Dermis blood vessel endothelial cell (primary cell): ENCODE measurements around the gene DOK3. TPM values are rescaled to one million over a fixed set of nuclear protein-coding genes. Genes with fewer than 3 reads are reported as not detected.

Experiments
- DNase-seq: peaks from one replicate; pipeline ENCODE4 v3.0.0; 2010
- total RNA-seq: library from RNA; depleted of rRNA; stranded (reverse); fragments of >200 nt; gene quantifications from 2 replicates; pipeline ENCODE4 v1.2.3, GENCODE V29; 2014

The DOK3 gene
- total RNA-seq, 1 donor from 2014 or later: 4.6 TPM

DNA sequence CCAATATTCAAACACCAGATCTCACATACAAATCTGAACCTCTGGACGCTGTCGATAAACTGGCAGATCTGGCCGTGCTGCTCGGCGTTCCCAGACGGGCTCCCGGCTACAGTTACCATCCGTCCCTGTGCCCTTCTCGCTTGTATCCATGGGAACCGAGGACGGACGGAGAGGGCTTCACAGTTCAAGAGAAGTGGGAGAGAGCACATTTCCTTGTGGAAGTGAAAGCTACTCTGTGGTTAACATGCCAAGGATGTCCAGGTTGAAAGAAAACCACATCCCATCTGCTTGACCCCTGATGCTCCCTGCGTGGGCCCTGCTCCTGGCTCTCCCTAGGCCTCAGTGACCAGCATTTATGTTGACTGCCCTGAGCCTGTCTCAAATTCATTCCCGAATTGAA lies 29.9 kb downstream of the DOK3 start:
- DNase-seq: no peak

DNA sequence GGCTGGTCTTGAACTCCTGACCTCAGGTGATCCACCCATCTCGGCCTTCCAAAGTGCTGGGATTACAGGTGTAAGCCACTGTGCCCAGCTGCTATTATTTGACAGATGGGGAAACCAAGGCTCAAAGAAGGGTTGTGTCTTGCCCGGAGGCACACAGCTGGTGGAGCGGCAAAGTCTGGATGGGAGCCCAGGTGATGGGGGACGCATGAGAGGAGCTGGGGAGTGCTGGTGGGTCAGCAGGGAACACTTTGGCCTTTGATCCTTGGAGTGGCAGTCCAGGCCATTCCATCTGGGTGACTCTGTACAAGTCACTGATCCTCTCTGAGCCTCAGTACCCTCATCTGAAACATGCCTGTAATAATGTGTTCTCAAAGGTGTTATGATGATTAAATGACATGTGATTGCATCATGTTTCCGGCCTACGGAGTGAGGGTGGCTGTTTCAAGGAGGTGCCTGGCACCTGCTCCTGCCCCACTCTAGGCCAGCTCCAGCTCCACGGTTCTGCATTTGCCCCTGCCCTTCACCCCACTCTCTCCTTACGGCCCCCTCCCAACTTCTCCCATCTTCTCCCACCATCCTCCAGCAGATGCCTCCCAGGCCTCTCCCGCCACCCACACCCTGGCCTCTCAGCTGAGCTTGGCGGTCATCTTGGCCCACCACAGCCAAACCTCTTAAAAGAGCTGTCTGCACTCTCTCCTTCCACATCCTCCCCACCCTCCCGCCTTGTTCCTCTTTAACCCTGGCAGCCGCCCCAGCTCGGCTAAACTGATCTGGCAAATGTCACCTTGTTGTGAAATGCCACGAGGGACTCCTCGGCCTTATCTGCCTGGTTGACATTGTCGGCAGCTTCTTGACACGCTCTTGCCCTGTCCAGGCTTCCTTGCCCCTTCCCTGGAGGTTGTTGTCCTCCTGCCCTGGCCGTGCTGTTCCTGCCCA lies 30.6 kb downstream of the DOK3 start:
- no peak for DNase-seq

DNA sequence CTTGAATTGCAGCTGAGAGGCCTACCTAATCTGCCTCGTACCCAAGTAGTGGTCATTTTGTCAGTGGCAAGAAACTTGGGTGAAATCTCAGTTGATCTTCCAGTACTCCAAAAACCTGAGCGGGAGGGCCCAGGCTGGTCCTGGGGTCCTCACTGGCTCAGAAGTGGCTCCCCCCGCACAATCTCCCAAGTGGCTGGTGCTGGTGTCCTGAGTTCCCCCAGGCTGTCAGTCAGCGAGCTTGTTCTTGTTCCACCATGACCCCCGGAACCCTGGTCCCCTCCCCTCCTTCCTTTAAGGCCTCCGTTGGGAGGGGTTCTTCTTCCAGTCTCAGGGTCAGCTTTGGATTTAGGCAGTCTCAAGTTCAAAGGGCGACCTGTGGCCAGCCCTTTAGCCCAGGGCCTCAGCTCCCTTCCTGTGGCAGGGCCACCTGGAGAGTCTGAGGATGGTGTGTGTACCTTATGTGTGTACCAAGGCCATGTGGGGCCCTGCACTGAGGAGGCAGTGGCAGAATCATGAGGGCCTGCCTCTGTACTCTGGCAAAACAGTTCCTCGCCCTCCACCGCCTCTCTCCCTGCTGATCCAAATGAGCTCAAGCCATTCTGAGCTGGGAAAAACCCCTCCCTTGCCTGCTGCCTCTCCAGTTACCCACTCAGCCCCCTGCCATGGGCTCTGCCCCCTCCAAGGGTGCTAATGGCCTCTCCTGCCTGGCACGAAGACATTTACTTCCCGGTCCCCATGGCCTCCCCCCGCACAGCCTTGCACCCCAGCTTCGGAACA lies 31.7 kb downstream of the DOK3 start:
- no peak for DNase-seq

DNA sequence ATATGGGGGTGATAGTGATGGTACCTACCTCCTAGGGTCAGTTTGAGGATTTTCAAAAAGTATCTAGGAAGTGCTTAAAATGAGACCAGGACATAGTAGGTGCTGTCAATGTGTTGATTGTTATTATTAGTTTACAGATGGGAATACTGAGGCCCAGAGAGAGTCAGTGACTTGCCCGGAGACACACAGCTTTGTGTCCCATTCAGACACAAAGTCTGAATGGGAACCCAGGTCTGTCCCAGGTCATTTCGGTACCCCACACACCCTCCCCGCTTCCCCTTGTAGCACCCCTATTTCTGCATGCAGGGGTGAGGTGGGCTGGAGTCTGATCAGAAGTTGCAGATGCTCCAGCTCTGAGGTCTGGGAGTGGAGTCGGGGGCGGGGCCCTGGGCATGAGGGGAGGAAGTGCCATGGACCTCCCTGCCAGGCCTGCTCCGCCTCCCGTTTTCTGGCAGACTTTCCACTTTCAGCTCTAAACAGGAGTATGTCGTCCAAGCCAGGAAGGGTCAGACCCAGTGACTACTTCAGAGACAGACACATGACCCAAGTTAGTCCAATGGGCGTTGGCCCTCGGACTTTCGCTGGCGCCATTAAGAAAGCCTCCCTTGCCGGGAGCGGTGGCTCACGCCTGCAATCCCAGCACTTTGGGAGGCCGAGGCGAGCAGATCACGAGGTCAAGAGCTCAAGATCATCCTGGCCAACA lies 32.9 kb downstream of the DOK3 start:
- peak; percentile 93 for DNase-seq

DNA sequence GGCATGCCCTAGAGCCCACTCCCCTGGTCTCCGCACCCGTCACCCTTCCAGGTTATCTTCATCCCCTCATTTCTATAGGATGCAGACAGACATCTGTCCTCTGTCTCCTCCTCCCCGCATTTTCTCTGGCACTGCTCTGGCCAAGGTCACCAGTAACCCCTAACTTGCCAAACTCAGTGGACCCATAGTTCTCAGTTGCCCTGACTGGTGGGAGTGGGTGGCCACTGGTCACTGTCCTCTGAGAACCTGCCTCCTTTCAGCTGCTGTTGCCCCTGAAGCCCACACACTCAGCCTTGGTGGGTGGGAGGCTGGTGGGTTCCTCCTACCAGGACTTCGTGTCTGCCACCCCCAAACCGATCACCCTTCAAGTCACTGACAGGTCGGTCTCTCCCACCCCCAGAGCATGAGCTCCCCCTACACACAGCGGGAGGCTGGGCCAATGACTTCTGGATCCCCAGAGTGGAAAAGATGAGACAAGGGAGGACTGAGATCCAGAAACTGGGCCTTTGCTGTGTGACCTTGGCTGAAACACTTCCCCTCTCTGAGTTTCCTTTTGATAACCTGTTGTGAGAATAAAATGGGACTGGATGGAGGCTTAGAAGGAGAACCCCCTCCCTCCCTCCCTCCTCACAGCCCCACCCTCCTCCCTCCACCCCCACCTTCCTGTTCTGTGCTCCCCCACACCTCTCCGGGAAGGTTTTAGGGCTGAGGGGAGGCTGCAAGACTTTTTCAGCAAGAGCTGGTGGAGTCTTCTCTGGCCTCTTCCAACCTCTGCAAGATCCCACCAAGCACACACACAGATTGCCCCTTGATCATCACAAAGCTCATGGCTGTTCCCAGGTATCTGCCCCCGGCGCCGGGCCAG lies 33.8 kb downstream of the DOK3 start:
- DNase-seq: no peak

DNA sequence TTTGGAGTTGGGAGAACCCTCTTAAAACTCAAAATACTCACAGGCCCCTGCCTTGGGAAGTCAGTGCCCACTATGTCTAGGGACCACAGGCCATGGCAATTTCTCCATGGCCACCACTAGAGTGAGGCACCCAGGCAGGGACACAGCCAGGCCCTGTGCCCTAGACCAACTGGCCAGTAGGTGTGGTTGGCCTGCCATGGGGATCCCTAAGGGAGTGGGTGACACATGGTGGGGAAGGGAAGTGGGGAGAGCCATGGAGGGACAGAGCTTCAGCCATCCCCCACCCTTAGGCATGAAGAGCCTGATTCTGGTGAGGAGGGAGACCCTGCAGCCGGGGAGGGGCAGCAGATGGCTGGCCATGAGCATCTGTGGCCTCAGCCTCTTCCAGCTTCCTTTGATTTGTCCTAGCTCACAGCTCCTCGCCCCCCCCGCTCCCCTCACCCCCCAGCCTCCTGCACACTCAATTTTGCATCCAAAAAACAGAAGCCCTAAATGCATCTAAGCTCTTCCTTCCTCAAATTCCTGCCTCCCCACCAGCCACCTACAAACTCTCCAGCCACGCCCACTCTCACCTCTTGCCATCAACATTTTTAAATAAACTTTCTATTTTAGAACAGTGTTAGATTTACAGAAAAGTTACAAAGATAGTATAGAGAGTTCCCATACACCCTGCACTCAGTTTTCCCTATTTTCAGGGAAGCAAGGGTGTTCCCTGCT lies 34.6 kb downstream of the DOK3 start:
- no peak for DNase-seq

DNA sequence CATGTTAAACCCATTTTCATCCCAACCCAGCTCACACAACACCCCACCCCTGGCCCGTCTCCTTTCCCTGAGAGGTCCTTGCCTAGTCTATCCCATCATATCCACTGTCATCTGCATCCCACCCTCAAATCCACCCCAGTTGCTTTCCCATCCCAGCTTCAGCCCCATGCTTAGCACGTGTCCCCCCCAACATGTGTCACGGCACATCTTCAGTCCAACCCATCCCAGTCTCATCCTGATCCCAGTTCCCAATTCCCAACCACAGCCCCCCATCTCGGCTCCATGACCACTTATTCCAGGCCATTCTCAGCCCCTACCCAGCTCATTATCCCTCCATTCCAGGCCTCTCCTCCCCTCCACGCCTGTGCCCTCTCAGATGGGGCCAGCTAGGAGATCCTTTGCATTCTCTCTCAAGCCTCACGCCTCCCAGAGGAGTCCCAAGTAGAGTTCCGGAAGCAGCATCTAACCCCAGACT lies 35.6 kb downstream of the DOK3 start:
- DNase-seq: no peak

DNA sequence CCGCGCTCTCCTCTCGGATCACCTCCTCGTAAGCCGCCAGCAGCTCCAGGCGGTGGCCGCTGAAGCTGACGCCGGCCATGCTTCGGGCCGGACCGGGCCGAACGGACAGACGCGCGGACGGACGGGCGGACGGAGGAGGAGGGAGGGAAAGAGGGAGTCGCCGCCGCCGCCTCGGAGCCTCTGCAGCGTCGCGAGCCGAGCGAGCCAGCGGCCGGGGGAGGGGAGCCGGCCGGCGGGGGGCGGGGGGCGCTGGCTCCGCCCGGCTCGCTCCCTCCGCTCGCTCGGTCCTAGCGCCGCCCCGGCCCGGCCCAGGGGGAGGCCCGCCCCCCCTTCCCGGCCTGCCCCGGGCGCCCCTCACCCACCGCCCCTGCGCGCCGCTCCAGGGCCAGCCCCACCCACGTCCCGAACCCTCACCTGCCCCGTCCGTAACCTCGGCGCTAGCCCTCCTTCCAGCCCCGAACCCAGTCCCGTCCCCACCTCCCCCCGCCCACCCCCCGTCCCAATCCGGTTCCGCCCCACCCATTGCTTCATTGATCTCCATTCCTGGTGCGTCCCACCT lies 36.1 kb downstream of the DOK3 start, which contains the start of gene DBN1:
Gene DBN1, minus strand, starts transcription at position 192 of the 559 bp plus-strand sequence. Its CDS starts 113 bp downstream, at position 79.
- DNase-seq: peak; percentile 67

DNA sequence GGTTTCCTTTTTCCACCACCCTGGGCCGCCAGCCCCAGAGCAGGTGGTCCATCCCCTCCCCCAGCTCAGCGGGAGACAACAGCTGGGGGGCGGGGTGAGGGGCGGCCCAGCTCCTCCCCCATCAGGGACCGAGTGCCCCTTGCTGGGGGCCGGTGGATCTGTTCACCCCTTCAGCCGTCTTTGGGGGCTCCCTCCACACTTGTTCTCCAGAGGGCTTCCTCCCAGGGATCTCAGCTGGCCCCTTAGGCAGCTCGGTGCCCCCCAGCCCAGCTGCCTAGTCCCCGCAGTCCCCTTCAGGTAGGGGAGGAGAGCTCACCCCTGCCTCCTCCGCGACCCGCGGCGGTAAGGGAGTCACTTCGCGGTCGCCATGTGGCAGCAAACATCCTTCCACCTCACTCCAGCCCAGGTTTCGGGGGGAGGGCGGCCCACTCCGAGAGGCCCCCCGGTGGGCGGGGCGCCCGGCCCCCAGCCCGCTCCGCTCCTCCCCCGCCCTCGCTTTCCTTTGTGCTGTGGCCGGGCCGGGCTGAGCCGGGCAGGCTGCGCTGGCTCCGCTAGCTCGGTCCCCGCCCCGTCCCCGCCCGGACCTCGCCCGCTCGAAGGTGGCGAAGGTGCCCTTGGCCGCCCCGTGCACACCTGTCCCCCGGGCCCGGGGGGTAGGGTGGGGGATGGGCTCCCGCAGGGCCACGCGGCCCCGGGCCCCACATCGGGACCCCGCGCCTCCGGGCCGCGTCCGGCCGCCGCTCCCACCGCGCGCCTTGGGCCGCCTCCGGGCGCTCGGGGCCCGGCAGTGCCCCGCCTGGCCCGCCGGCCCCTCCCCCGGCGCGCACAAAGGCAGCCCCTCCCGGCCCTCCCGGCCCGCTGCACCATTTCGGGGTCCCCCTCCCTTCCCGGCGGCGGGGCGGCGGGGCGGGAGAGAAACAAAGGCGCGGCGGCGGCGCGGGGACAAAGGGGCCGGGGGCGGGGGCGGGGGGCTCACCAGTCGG lies 36.9 kb downstream of the DOK3 start:
- peak; percentile 55 for DNase-seq

DNA sequence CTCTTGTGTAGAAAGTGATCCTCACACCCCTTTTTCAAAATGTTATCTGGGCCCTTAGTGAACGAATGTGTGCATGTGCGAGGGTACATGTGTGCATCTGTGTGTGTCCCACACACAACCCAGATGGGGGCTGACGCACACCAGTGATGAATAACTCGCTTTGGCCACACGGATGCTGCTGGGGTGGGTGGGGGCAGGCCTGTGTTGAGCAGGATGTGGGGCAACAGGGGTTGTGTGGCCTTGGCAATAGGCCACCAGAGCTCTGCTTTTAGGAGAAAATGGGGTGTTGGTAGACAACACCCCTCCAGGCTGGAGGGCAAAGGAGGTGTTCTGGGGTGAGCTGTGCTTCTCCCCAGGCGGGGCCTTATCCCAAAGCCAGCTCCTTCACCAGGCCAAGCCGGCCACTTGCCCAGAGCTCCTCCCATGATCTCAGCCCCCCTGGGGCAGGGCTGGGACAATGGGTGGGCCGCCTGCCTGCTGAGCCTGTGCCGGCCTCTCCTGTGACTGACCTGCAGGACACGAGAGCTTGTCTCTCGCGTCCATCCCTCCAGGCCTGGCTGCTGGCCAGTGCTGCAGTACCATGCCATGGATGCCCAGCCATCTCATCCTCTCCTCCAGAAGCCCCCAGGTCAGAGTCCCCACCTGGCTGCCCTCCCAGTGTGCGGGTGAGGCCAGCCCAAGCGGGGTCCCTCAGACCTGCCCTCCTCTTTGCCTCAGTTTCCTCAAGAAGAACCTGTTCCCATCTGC lies 37.8 kb downstream of the DOK3 start:
- DNase-seq: peak; percentile 35

DNA sequence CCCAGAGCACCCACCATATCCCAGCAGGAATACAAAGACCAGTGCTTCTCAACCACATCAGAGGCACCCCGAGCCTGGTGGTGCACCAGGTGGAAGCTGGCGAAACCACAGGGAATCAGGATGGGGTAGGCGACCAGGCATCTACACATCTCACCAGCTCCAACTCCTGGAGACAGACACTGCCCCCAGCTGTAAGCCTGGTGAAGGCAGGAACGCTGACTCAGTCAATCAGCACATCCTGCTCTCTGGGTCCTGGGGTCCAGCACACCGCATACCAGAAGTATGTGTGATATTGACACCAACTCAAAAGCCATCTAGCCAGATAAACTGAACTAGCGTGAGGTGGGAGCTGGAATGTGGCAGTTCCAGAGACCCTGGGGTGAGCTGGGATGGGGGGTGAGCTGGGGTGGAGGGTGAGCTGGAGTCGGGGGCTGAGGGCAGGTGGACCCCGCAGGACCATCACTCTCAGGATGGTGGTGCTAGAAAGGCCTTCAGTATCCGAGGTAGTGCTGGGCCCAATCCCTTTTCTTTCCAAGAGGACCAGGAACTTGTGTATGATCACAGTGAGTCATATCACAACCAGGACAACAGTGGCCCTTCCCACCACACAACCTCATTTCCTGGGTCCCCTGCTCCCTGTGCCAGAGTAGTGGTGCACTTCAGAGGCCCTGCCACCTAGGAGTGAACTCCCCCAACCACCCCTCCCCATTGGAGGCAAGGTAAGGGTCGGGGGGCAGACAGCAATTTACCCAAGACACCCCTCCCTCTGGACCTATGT lies 38.7 kb downstream of the DOK3 start:
- DNase-seq: no peak

DNA sequence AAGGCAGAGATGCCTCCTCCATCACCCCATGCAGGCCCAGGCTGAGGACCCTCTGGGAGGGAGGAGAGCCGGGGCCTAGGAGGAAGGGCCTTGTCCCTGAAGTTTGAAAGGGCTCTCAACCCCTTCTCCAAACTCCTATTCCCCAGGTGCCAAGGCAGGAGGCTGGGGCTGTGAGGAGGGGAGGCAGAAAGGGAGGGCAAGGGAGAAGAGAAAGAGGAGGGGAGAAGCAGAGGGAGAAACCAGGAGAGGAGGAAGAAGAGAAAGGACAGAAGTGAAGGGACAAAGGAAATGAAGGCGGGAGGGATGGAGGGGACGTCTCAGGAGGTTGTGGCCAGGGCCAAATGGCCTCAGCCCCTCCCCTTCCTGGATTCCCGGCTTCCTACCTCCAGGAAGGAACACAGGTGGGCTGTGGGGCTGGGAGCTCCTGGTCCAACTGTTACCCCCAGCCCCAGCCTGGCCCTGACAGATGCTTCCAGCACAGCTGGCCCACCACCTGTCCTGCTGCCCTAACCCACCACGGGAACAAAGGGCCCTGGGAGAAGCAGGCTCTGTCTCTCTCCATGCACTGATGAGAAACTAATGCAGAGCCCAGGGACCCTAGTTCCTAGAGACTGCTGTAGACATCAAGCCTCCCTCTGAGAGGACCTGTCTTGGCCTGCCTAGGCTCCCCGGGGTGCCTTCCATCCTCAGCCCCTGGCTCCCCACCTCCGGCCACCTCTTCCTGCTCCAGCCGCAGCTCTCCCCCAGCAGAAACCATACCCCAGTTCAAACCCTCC lies 39.7 kb downstream of the DOK3 start:
- no peak for DNase-seq

DNA sequence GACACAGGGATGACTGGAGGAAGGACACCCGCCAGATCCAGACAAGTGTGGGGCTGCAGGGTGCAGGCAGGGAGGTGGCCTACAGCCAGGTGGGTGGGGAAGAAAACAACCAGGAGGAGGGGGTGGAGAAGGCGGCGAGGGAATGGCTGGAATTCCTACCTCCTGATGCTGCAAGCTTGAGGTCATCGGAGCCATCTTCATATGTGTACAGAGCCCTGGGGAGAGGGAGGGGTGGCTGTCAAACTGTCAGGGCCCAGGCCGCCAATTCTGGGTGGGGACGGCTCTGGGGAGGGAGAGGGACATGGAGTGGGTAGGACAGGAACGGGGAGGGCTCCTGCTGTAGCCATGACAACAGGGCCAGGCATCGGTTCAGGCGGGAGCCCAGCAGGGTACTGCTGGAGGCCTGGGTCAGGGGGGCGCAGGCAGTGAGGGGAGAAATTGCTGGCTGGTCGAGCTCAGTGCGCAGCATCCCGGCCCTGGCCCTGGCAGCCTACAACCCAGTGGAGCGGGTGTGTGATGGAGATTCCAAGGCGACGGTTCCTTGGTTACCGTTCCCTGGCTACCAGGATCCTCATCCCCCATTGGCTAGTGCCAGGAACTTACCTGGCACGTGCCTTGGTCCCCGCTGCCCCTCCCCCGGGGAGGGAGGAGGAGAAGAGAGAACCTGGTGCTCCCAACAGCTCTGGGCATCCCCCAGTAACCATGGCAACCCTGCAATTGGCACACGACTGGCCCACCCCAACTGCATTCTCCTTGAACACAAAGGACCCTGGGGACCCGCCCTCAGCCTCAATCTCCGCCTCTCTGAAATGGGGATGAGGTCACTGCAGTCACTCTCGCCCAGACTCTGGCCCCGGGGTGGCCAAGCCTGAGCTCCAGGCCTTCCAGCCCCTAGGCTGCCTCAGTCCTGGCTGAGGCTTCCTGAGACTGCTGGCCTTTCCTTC lies 40.7 kb downstream of the DOK3 start:
- no peak for DNase-seq

DNA sequence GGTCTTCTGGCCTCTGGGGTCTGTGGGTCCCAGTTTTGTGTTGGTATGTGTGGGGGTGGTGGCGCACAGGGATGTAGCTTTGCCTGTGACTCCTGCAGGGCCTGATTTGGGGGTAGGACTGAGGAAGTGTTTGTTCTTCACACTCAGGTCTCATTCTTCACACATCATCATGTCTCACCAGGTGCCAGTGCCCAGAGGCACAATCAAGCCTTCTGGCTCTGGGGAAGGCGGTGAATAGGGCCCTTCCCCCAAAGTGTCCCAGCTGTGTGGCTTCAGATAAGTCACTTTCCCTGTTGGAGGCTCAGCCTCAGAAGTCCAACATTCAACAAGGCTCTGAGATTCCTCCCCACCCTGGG lies 41.3 kb downstream of the DOK3 start:
- no peak for DNase-seq

DNA sequence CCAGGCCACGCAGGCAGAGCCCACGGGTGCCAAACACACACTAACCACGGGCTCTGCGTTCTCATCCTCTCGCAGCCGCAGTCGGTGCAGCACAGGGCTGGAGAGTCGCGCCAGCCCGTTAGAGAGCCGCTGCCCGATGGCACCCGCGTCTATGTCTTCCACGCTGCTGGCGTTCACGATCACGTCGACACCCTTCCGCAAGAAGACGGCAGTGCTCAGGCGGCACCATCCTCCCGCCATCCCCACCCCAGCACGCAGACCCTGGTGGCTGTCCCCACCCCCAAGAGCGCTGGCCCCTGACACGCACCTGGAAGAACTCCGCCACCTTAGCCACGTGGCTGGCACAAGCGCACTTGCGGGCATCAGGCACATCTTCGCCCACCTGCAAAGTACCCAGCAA lies 42.2 kb downstream of the DOK3 start:
- DNase-seq: no peak

DNA sequence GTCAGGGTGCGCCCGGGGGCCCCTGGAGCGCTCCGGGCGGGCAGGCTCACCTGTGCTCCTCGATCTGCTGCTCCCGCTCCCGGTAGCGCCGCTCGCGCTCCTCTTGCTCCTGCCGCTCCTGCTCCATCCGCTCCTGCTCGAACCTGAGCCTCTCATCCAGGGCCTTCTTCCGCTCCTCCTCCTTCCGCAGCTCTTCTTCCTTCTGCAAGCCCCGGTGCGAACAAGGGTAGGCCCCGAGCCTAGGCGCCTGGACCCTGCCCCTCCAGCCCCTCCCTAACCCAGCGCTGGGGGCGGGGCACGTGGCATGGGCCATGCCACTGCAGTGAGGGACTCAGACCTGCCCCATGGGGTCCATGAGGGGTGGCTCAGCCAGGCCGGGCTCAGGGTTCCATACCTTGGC lies 42.8 kb downstream of the DOK3 start:
- DNase-seq: no peak
